22Rv1 (cell line): ENCODE results near the gene ZNF680.
"Not testable (repeated sequence)": the region's sequence is repeated elsewhere in the genome, so short reads cannot be mapped to it uniquely, and the experiment has no call there.

Experiments
- CTCF ChIP-seq: fragments of 450-650 bp; IDR thresholded peaks from 2 replicates; pipeline ENCODE4 v1.5.1; 2017; ENCODE audit warnings: mild to moderate bottlenecking
- ZFX ChIP-seq: fragments of 450-650 bp; IDR thresholded peaks from 2 replicates; pipeline ENCODE4 v1.6.1; 2017; ENCODE audit warnings: antibody characterized with exemption, borderline replicate concordance

- not testable (repeated sequence) for TF ChIP-seq CTCF, ZFX
These were observed 8.7 kb downstream of the ZNF680 start for GRCh38 chr7:64554188-64554587.
